SHP77 (cell line): Measurements from ENCODE around the gene PPM1G.
A peak's percentile ranks its signal among the peaks of the same experiment; 100 is the strongest.
"Not testable (repeated sequence)": the region's sequence is repeated elsewhere in the genome, so short reads cannot be mapped to it uniquely, and the experiment has no call there.

ENCODE experiments used
- DNase-seq, 2 experiments: peaks; one replicate each; lab custom pipeline; 2025; lab: John Stamatoyannopoulos, UW

Gene PPM1G

DNA sequence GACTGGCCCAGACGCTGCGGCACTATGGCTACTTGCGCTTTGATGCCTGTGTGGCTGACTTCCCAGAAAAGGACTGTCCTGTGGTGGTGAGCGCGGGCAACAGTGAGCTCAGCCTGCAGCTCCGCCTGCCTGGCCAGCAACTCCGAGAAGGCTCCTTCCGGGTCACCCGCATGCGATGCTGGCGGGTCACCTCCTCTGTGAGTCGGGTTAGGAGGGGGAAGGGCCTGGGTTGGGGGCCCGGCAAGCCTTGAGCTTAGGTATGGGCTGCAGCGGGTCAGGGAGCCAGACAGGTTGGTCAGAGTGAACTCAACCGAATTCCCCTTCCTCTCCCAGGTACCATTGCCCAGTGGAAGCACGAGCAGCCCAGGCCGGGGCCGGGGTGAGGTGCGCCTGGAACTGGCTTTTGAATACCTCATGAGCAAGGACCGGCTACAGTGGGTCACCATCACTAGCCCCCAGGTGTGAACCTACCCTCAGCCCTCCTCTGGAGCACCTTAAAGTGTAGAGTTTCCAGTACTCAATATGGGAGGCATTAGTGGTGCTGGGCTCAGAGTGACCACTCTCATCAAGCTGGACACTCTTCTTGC, 33.8 kb downstream of the PPM1G start:
- no peak for DNase-seq

DNA sequence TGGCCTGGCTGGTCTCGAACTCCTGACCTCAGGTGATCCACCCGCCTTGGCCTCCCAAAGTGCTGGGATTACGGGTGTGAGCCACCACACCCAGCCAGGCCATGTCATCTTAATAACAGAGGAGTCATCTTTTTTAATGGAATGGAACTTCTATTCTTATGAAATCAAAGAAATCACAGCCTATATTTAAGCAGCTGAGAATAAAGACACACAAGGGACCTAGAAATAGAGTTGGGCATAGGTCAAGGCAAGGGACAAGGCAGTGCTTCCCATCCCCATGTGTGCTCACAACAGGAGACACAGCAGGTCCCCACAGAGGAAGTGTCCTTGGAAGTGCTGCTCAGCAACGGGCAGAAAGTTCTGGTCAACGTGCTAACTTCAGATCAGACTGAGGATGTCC, 35.8 kb downstream of the PPM1G start:
- no peak for DNase-seq

DNA sequence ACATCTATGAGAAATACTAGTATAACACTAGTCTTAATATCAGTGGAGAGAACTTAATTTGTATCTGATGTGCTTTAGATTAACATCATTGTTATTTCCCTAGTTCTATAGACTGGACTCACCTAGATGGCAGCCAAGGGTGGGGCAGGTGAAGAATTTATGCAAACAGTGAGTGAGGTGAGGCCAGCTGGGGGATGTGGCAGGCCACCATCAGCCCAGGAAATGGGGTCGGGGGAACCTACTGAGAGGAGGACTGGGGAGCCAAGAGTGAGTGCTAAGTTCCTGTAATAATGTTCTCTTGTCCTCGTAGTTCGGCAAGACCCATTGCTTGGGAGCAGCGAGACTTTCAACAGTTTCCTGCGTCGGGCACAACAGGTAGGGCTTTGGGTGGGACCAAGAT, 36.5 kb downstream of the PPM1G start:
- no peak for DNase-seq

DNA sequence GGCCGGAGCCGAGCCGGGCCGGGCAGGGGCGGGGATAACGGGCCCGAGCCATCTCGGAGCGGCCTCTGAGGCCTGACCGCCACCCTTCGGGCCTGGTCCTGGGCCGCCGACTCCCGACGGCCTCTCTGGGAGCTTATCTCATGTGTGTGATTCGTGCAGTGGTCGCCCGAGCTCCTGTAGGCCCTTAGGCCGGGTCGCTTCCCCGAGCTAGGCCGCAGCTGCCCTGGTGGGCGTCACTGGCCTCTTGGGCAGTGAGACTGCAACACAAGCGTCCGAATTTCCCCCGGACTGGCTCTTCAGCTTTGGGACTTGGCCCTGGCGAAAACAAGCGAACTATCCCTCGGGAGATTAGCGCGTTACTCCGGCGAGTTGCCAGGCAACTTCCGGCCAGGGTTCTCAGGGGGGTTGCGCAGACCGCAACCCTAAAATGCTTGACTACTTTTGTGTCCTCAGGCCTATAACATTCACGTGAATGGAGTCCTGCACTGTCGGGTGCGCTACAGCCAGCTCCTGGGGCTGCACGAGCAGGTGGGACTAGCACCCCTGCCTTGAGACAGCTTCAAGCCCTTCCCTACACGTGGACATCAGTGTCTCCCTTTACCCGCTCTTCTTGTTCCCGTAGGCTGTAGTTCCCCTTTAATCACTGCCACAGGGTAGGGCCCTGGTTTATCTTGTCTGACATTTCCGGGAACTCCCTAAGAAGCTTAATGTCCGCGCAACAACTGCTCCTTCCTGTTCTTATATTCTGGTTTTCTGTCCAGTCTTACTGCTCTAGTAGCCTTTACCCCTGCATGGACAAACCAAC, 38.4 kb downstream of the PPM1G start:
- peak in 1 of 2 experiments; percentile 4 for DNase-seq

DNA sequence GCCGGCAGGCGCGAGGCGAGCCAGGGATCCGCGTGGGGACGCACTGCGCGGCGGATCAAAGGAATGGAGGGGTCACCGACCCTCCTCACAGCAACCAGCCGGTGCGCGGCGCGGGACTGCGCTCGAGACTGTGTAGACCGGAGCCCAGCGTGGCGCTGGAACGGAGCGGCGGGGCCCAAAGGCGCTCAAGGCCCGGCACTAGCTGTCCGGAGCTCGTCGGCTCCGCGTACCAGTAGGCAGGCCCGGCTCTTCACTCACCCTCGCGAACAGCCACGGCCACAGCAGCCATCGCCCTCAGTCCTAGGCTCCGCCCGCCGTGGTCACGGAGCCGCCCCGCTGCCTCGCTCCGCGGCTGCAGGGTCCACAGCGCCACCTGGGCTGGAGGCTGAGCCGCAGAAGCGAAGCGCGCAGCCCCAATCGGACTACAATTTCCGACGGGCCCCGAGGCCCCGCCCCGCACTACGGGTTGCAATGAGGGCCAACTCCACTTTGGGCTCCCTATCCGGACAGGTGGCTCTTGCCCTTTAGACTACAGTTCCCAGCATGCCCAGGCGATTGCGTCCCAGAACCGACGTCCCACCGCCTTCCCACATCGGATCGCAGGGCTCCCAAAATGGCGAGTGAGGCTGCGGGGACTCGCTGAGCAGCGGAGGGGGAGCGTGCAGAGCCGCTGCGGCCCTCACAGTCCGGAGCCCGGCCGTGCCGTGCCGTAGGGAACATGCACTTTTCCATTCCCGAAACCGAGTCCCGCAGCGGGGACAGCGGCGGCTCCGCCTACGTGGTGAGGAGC, 39.2 kb downstream of the PPM1G start, which contains the start of the genes EIF2B4 and SNX17:
EIF2B4 (minus strand) TSS at position 313 of the 790 bp plus-strand sequence; CDS start at position 289, 24 bp downstream.
SNX17 (plus strand) TSS at position 591 of the 790 bp plus-strand sequence; CDS start at position 719, 128 bp downstream.
- DNase-seq = peak; percentile 98 to 99

DNA sequence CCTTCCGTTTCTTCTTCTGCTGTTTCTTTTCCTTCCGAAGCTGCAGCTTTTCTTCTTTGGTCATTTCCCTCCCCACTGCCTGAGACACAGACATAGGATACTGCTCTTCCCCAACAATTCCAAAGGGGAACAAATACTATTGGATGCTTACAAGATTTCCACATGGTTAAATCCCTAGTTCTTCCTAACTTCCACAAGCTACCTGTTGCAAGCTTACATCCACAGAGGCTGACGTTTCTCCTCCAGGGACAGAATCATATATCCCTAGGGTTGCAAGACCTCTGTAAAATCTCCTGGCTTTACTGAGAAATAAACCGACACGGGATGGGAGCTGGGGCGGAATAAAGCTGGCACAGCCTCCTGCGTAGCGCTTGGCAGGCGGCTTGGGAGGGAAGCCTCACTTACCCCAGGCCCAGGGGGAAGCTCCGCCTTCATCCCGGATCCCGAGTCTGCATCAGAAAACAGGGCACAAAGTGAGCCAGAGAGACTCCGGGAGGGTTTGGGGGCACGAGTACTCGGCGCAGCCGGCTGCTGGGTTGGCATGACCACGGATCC, 39.8 kb downstream of the PPM1G start:
- peak; percentile 40 to 42 for DNase-seq

DNA sequence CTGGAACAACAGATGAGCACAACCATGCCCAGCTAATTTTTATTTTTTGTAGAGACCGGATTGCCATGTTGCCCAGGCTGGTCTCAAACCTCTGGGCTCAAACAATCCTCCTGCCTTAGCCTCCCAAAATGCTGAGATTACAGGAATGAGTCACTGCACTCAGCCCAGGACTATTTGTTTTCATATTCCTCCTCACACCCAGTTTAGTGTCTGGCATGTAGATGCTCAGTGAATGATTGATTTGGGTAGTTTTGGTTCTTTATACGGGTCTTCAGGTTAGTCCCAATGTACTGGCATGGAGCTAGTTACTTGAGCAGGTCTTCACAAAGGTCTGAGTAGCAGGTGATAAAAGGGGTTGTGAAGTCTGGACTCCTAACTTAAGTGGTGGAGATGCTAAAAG, 45.5 kb downstream of the PPM1G start:
- no peak for DNase-seq

DNA sequence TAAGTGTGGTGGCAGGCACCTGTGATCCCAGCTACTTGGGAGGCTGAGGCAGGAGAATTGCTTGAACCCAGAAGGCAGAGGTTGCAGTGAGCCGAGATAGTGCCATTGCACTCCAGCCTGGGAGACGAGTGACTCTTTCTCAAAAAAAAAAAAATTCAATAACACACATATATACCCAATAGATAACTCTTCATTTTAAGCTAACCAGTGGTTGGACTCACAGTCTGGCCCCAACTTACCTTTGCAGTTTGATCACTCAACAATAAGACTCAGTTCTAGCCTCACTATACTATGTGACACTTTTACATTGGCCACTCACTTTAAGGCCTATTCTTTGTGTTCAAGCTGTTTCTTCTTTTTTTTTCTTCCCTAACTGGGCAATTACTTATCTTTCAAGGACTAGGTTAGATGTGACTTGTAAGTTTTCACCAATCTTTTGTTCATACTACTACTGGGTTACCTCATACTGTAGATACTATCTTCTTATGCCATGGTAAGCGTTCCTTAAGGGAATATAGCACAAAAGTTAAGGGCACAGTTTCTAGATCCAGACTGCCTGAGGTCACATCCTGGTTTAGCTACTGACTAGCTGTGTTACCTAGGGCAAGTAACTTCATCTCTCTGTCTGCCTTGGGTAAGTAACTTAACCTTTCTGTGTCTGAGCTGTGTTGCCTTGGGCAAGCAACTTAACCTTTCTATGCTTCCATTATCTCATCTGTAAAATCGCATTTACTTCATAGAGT, 46.5 kb downstream of the PPM1G start:
- no peak for DNase-seq

DNA sequence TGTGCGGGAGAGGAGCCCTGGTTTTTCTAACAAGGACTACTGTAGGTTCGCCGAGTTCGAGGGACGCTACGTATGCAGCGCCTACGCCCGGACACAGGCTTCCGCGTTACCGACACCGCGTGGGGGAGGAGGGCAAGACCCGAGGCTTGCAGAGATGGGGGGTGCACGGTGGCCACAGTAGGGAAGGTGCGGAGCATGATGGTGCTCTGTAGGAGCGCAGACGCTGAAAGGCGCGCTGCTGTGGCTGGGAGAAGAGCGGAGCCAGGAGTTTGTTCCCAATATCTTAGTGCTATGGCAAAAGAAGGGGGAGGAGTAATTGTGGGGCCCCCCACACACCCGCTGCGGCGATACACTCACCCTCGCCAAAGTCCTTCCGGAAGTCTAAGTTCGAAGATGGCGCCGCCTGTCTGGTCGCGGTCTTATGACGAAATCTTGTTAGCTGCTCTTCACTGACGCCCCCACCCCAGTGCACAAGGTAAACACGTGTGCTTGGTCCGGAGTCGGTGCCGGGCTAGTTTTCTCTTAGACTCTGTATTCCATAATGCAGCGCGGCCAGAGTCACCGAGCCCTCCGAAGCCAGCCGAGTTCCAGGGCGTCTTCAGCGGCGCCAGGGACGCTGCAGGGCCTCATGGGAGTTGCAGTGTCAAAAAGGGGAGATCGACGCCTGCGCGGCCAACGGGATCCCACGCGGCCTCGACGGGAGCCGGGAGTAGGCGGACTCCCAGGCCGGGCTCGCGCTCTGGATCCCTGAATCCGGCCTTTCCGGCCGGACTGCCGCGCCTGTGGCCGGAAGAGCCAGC, 52.8 kb downstream of the PPM1G start, which contains the start of gene GTF3C2:
GTF3C2 (minus strand) TSS at position 383 of the 800 bp plus-strand sequence. CDS start 13,210 bp downstream, outside the sequence.
- DNase-seq = peak; percentile 96 to 99

DNA sequence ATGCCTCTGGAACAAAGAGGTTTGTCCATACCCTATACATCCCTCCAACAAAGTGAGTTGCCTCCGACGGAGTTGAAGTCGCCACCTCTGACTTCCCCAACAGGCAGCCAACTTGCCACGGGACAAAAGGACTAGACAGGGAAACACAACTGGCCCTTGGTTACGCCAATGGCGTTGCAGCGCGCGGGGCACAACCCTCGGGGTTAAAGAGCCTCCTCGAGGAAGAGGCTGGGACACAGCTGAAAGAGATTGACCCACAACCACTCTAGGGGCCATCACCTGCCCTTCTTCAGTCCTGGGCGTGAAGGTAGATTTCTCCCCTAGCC, 53.4 kb downstream of the PPM1G start:
- DNase-seq = peak; percentile 37 to 42

DNA sequence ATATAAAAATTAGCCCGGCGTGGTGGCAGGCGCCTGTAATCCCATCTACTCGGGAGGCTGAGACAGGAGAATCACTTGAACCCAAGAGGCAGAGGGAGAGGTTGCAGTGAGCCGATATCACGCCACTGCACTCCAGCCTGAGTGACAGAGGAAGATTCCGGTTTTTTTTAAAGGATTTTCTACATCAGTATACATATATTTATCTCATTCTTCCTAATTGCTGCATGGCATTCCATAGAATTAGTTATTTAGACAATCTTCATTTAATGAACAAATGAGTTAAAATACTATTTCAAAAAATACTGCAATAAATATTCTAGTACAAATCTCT, 54.8 kb downstream of the PPM1G start:
- no peak for DNase-seq

DNA sequence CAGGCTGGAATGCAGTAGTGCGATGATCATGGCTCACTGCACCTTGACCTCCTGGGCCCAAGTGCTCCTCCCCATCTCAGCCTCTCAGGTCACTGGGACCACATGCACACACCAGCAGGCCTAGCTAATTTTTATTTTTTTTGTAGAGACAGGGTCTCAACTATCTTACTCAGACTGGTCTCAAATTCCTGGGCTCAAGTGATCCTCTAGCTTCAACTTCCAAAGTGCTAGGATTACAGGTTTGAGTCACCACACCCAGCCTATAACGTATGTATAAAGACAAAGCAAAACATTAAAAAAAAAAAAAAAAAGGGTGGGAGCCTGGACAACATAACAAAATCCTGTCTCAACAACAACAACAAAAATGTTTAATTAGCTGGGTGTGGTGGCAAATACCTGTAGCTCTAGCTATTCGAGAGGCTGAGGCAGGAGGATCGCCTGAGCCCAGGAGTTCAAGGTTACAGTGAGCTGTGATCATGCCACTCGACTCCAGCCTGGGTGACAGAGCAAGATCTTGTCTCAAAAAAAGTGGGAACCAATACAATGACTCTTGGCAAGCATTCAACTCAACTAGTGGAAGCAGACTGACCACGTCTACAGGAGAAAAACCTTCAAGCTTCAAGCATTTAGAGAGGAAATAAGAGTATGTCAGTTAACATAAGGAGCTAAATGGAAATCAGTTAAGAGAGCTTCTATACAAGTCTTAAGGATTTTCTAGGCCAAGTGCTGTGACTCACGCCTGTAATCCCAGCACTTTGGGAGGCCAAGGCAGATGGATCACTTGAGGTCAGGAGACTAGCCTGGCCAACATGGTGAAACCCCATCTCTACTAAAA, 55.4 kb downstream of the PPM1G start:
- DNase-seq = no peak

DNA sequence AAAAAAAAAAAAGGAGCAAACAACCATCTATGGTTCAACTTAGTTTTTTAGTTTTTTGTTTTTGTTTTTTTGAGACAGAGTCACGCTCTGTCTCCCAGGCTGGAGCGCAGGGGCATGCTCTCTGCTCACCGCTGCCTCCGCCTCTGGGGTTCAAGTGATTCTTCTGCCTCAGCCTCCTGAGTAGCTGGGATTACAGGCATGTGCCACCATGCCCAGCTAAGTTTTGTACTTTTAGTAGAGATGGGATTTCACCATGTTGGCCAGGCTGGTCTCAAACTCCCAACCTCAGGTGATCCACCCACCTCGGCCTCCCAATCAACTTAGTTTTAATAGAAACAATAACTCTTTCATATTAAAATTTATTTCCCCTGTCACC, 56.0 kb downstream of the PPM1G start:
- DNase-seq = not testable (repeated sequence)

DNA sequence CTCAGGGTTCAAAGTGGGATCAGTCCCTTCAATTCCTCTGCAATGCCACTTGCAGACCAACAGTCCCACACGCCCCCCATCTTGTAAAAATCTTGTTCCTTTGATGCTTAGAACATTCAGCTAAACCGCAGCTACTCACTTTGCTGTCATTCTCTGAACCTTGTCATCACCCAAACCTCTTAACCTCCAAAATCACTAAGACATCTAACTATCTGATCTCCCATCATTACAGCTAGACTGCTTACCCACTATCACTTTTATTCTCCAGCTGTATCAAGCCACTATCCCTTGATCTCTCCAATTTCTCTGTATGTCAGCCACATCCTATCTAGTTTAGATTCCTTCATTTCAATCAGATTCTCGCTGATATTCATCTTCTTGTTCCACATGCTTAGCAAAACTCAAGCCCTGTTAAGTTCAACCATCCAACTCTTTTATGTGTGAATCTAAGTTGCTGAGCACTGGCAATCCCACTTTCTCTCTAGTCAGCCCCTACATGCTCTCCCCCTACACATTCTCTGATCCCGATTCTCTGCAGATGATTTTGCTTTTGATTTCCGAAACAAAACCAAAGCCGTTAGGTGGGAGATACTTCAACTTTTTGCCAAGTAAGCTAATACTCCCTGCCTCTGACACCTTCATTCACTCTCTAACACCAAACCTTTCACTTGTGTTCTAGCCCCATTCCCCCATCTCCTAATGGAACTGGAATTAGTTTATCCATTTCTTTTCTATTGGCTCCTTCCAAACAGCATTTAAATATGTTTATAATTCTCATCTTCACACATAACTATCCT, 57.4 kb downstream of the PPM1G start:
- DNase-seq = no peak

DNA sequence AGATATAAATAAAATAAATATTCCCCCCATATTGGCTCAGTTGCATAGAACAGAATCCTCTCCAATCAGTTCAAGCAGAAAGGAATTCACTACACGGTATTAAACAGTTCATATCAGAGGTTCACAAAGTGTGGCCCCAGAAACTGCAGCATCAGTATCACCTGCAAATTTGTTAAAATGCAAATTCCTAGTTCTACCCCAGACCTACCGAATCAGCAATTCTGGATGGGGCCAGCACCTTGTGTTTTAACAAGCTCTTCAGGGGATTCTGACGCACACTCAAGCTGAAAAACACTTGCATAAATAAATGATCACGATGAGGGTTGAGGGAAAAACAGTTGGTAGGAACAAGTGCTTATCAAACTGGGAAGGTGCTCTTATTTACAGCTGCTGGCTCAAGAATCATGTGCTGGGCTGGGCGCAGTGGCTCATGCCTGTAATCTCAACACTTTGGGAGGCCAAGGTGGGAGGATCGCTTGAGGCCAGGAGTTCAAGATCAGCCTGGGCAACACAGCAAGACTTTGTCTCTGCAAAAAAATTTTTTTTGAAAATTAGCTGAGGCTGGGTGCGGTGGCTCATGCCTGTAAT, 59.2 kb downstream of the PPM1G start:
- no peak for DNase-seq

DNA sequence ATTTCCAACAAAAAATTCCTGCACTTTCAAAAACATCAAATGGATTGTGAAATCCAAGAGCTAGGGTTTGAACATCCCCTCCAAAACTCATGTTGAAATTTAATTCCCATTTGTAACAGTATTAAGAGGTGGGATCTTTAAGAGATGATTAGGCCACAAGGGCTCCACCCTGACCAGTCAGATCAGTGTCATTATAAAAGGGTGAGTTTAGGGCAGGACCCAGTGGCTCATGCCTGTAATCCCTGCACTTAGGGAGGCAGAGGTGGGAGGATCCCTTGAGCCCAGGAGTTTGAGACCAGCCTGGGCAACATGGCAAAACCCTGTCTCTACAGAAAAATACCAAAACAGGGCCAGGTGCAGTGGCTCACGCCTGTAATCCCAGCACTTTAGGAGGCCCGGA, 61.8 kb downstream of the PPM1G start:
- no peak for DNase-seq

DNA sequence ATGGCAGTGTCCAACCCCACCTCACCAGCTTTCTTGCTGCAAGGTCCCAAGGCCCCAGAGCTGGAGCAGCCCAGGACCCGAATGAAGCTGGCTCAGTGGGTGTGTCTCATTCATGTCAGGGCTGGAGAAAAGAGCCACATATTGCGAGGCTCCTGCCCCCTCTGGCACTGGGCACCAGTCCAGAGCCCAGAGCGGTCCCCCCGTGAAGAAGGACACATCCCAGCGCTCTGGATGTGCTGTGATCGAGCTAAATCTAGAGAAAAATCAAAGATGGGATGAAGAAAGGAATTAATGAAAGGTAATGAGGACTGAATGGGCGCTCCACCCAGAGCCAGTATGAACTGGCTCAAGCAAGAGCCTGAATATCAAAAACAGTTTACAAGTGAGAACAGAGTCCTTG, 73.2 kb downstream of the PPM1G start:
- DNase-seq = no peak

DNA sequence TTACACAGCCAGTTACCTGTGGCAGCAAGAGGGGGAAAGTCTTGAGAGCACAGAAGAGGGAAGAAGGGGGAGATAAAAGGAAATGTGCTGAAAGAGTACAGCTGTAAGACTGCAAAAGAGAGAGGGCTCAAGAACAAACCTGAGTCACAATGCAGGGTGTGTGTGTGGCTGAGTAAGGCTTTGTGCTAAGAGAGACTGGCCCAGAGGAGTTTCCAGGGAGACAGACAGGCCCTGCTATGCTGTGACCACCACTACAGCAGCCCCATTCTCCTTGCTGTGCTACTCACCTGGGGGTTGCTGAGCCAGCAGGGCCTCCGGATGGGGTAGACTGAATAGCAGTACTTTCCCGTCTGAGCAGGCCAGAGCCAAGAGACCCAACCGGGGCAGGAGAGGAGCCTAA, 74.1 kb downstream of the PPM1G start:
- no peak for DNase-seq
